CD8-positive, alpha-beta memory T cell (primary cell): Measurements from ENCODE around the gene ZG16B. TPM values are rescaled to one million over a fixed set of nuclear protein-coding genes. Genes with fewer than 3 reads are reported as not detected.

ENCODE experiments used
- CTCF ChIA-PET: fragments of 350-600 bp; sonication (Branson Sonifier 250); formaldehyde crosslinking; loops from one replicate; lab custom pipeline; 2021; ENCODE audit warnings: antibody characterized with exemption; lab: Charles Lee
- POLR2A ChIA-PET: fragments of 350-600 bp; sonication (Branson Sonifier 250); formaldehyde crosslinking; loops from one replicate; lab custom pipeline; 2021; ENCODE audit warnings: antibody characterized with exemption; lab: Charles Lee
- DNase-seq, 5 donors: peaks; one replicate each; pipeline versions ENCODE4 v3.0.0 to v3.0.0-alpha.2; 2020 to 2022; ENCODE audit warnings: mixed read lengths in 1 of 5
- H3K27ac ChIP-seq: one replicate; pipeline ENCODE4 v1.7.0; 2013; ENCODE audit warnings: low read depth, mild to moderate bottlenecking, low read length, moderate library complexity
- H3K27me3 ChIP-seq: 2 replicates; pipeline ENCODE4 v1.7.0; 2013; ENCODE audit warnings: low read length, mild to moderate bottlenecking; ENCODE audit not compliant: insufficient read depth, poor library complexity, severe bottlenecking
- H3K36me3 ChIP-seq: 2 replicates; pipeline ENCODE4 v1.7.0; 2013; ENCODE audit warnings: mild to moderate bottlenecking, low read length, moderate library complexity; ENCODE audit not compliant: insufficient read depth
- H3K4me1 ChIP-seq: 2 replicates; pipeline ENCODE4 v1.7.0; 2013; ENCODE audit warnings: mild to moderate bottlenecking, low read length, moderate library complexity; ENCODE audit not compliant: insufficient read depth
- H3K4me3 ChIP-seq: 2 replicates; pipeline ENCODE4 v1.7.0; 2013; ENCODE audit warnings: mild to moderate bottlenecking, low read length
- H3K9me3 ChIP-seq: 2 replicates; pipeline ENCODE4 v1.7.0; 2013; ENCODE audit warnings: mild to moderate bottlenecking, low read length
- H3K27ac Mint-ChIP-seq, 8 donors: one replicate each; pipeline ENCODE4 v1.8.0; 2020 to 2021; ENCODE audit warnings: mixed read lengths in 8 of 8, mild to moderate bottlenecking in 6 of 8, inconsistent platforms in 3 of 8, moderate library complexity in 3 of 8
- H3K27me3 Mint-ChIP-seq, 2 donors: one replicate each; pipeline ENCODE4 v1.8.0; 2020 to 2021; ENCODE audit warnings: mixed read lengths in 2 of 2, mild to moderate bottlenecking in 1 of 2, moderate library complexity in 1 of 2
- H3K36me3 Mint-ChIP-seq, 3 donors: one replicate each; pipeline ENCODE4 v1.8.0; 2020 to 2021; ENCODE audit warnings: mixed read lengths in 3 of 3, inconsistent platforms in 1 of 3, mild to moderate bottlenecking in 1 of 3
- H3K4me1 Mint-ChIP-seq, 3 donors: one replicate each; pipeline ENCODE4 v1.8.0; 2020 to 2021; ENCODE audit warnings: mixed read lengths in 3 of 3, inconsistent platforms in 1 of 3, mild to moderate bottlenecking in 1 of 3
- H3K4me3 Mint-ChIP-seq, 7 donors: one replicate each; pipeline ENCODE4 v1.8.0; 2020 to 2021; ENCODE audit warnings: mixed read lengths in 7 of 7, mild to moderate bottlenecking in 6 of 7, moderate library complexity in 4 of 7, inconsistent platforms in 2 of 7
- H3K9me3 Mint-ChIP-seq, 5 donors: one replicate each; pipeline ENCODE4 v1.8.0; 2020 to 2022; ENCODE audit warnings: mixed read lengths in 5 of 5, mild to moderate bottlenecking in 3 of 5, moderate library complexity in 2 of 5, inconsistent platforms in 1 of 5
- polyA plus RNA-seq: library from polyadenylated mRNA; unstranded; fragments of 300-500 nt; fragmentation: Illumina TruSeq; gene quantifications from one replicate; pipeline ENCODE4 v1.2.3, GENCODE V29; 2021
- total RNA-seq, 2 experiments: library from RNA; stranded (reverse); gene quantifications; one replicate each; pipeline ENCODE4 v1.2.3, GENCODE V29; 2021

ZG16B gene
- total and polyA plus RNA-seq, 3 experiments from 2014 or later: 0.29 to 0.74 TPM; not detected in 1

GRCh38 chr16:2830355-2830695 is 222 bp downstream of the ZG16B start:
- ChIA-PET POLR2A (no interaction called here), CTCF (no interaction called here)
- Histone ChIP-seq H3K4me1 (no peaks in the 10 kb centered on the region), H3K36me3 (no peaks in the 10 kb centered on the region), H3K27ac (no peak overlapping the region), H3K4me3 (no peak overlapping the region), H3K9me3 (no peaks in the 10 kb centered on the region), H3K27me3 (peaks cover 3% of the 10 kb centered on the region)
- DNase-seq: no peak
- H3K4me3 Mint-ChIP-seq: no peak overlapping the region
- H3K27me3 Mint-ChIP-seq: peaks cover 1 to 18% of the 10 kb centered on the region in 2 donors
- H3K27ac Mint-ChIP-seq: no peak overlapping the region
- no peaks in the 10 kb centered on the region for H3K36me3 Mint-ChIP-seq
- H3K9me3 Mint-ChIP-seq: no peaks in the 10 kb centered on the region
- no peaks in the 10 kb centered on the region for H3K4me1 Mint-ChIP-seq

DNA sequence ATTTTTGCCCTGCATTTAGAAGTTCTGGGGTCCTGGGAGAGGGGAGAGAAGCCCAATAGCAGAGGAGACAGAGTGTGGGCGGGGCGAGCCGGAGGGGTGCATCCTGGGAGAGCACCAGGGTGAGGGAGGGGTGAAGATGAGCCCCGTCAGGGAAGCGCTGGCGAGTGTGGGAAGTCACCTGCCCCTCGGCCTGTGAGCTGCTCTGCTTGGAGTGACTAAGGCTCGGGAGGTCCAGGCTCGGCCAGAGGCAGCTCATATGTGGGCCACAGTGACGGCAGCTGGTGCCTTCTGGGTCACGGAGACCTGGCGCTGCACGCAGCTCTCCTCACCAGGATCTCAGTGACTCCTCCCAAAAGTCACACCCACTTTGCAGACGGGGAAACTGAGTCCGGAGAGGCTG is 1.1 kb downstream of the ZG16B start:
- Histone ChIP-seq H3K9me3 (no peaks in the 10 kb centered on the region), H3K36me3 (no peaks in the 10 kb centered on the region), H3K4me1 (no peaks in the 10 kb centered on the region), H3K27me3 (peaks cover 3% of the 10 kb centered on the region), H3K4me3 (no peak overlapping the region), H3K27ac (no peak overlapping the region)
- H3K36me3 Mint-ChIP-seq: no peaks in the 10 kb centered on the region
- peak overlapping the region in 1 of 8 donors; percentile 6 for H3K27ac Mint-ChIP-seq
- ChIA-PET CTCF (interaction anchor here (0.6 kb wide), 1 partner anchor 1717 kb away, joined by 3 read pairs; no protein-coding TSS in a partner anchor), POLR2A (no interaction called here)
- H3K27me3 Mint-ChIP-seq: peaks cover 1 to 18% of the 10 kb centered on the region in 2 donors
- no peak for DNase-seq
- no peak overlapping the region for H3K4me3 Mint-ChIP-seq
- H3K4me1 Mint-ChIP-seq: no peaks in the 10 kb centered on the region
- H3K9me3 Mint-ChIP-seq: no peaks in the 10 kb centered on the region

GRCh38 chr16:2833776-2834175 is 3.7 kb downstream of the ZG16B start:
- DNase-seq: no peak
- ChIA-PET POLR2A (no interaction called here), CTCF (no interaction called here)
- H3K36me3 ChIP-seq: no peaks in the 10 kb centered on the region
- peaks cover 3% of the 10 kb centered on the region for H3K27me3 ChIP-seq
- H3K36me3 Mint-ChIP-seq: no peaks in the 10 kb centered on the region
- no peak overlapping the region for H3K27ac ChIP-seq
- H3K27me3 Mint-ChIP-seq: peaks cover 1 to 17% of the 10 kb centered on the region in 2 donors
- H3K4me3 ChIP-seq: no peak overlapping the region
- peaks cover 2% of the 10 kb centered on the region for H3K4me1 ChIP-seq
- H3K4me3 Mint-ChIP-seq: no peak overlapping the region
- no peaks in the 10 kb centered on the region for H3K9me3 ChIP-seq
- H3K4me1 Mint-ChIP-seq: peaks cover 5 to 7% (median 6%) of the 10 kb centered on the region in 3 donors
- no peaks in the 10 kb centered on the region for H3K9me3 Mint-ChIP-seq
- H3K27ac Mint-ChIP-seq: peak overlapping the region in 1 of 8 donors; percentile 55

- Histone ChIP-seq H3K36me3 (no peaks in the 10 kb centered on the region), H3K27ac (no peak overlapping the region), H3K4me1 (peaks cover 14% of the 10 kb centered on the region), H3K9me3 (no peaks in the 10 kb centered on the region), H3K4me3 (no peak overlapping the region), H3K27me3 (peaks cover 3% of the 10 kb centered on the region)
- CTCF ChIA-PET: no interaction called here
- Mint-ChIP-seq H3K4me1 (peaks cover 11 to 16% (median 15%) of the 10 kb centered on the region in 3 donors), H3K9me3 (no peaks in the 10 kb centered on the region), H3K27me3 (peaks cover 1 to 17% of the 10 kb centered on the region in 2 donors), H3K4me3 (no peak overlapping the region), H3K36me3 (no peaks in the 10 kb centered on the region), H3K27ac (no peak overlapping the region)
- POLR2A ChIA-PET: no interaction called here
- DNase-seq: no peak
Observed at GRCh38 chr16:2834968-2835367, 4.9 kb downstream of the ZG16B start.

GRCh38 chr16:2835638-2836493 is 5.8 kb downstream of the ZG16B start:
- H3K36me3 Mint-ChIP-seq: no peaks in the 10 kb centered on the region
- no peak overlapping the region for H3K4me3 Mint-ChIP-seq
- H3K9me3 Mint-ChIP-seq: no peaks in the 10 kb centered on the region
- no peak for DNase-seq
- Histone ChIP-seq H3K4me3 (no peak overlapping the region), H3K9me3 (no peaks in the 10 kb centered on the region), H3K27ac (no peak overlapping the region), H3K27me3 (peaks cover under 1% of the 10 kb centered on the region), H3K4me1 (peaks cover 23% of the 10 kb centered on the region), H3K36me3 (no peaks in the 10 kb centered on the region)
- CTCF ChIA-PET: no interaction called here
- POLR2A ChIA-PET: no interaction called here
- H3K27ac Mint-ChIP-seq: no peak overlapping the region
- H3K4me1 Mint-ChIP-seq: peaks cover 11 to 22% (median 18%) of the 10 kb centered on the region in 3 donors
- H3K27me3 Mint-ChIP-seq: peaks cover 1 to 14% of the 10 kb centered on the region in 2 donors

DNA sequence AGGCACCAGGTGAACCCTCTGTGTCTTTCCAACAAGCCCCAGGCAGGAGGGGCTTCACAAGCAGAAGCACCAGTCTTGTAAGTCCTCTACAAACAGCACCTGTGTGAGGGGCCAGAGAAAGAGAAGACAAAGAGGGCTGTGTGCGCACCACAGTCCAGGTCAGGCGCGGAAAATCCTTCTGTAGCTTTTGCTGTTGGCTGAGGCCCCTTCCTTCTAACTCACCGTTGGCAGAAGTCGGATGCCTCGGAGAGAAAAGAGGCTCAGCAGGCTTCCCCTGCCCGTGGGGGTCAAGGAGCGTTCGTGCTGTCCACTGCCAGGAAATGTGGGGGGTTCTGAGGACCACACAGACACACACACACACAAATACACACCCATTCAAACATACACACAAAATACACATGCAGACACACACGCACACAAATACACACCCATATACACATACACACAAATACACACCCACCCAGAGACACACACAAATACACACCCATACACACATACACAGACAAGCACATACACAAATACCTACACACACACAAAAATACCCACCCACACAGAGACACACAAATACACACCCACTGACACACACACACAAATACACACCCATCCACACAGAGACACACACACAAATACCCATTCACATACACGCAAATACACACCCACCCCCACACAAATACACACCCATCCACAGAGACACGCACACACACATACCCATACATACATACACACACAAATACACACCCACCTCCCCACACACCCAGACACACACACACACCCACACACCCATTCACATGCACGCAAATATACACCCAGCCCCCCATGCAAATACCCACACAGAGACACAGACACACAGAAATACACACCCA is 6.8 kb downstream of the ZG16B start:
- DNase-seq: peak in 1 of 5 donors; percentile 24
- Histone ChIP-seq H3K9me3 (no peaks in the 10 kb centered on the region), H3K27ac (no peak overlapping the region), H3K4me3 (no peak overlapping the region), H3K4me1 (peaks cover 33% of the 10 kb centered on the region), H3K27me3 (no peaks in the 10 kb centered on the region), H3K36me3 (no peaks in the 10 kb centered on the region)
- Mint-ChIP-seq H3K27ac (peak overlapping the region in 4 of 8 donors; percentile 15 to 79 (median 28)), H3K4me3 (no peak overlapping the region), H3K9me3 (no peaks in the 10 kb centered on the region), H3K4me1 (peaks cover 17 to 32% (median 25%) of the 10 kb centered on the region in 3 donors), H3K27me3 (peaks cover 0 to 10% of the 10 kb centered on the region in 2 donors), H3K36me3 (no peaks in the 10 kb centered on the region)
- ChIA-PET POLR2A (no interaction called here), CTCF (no interaction called here)

DNA sequence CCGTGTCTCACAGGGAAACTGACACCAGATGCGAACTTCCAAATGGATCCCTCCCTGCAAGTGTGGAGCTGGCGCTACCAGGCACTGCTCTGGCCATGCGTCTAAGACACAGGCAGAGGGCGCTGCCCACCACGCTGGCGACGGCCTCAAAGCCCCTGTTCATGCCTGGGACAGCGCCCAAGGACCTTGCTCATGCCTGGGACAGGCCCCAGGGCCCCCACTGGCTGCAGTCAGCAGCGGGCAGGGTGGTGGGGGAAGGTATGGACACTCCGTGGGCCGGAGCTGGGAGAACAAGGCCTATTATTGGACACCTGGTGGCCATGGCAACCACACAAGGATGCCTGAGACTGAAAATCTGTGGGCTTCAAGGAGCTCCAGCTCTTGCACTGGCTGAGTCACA is 8.8 kb downstream of the ZG16B start:
- no peaks in the 10 kb centered on the region for H3K36me3 ChIP-seq
- no peak overlapping the region for H3K4me3 ChIP-seq
- H3K27ac ChIP-seq: no peak overlapping the region
- peak overlapping the region in 7 of 8 donors; percentile 20 to 88 (median 74) for H3K27ac Mint-ChIP-seq
- peak; percentile 33 to 74 (median 55) for DNase-seq
- no peaks in the 10 kb centered on the region for H3K36me3 Mint-ChIP-seq
- H3K4me3 Mint-ChIP-seq: no peak overlapping the region
- no peaks in the 10 kb centered on the region for H3K9me3 Mint-ChIP-seq
- H3K27me3 Mint-ChIP-seq: peaks cover 0 to 5% of the 10 kb centered on the region in 2 donors
- no peaks in the 10 kb centered on the region for H3K27me3 ChIP-seq
- peaks cover 33 to 49% (median 38%) of the 10 kb centered on the region in 3 donors for H3K4me1 Mint-ChIP-seq
- H3K9me3 ChIP-seq: no peaks in the 10 kb centered on the region
- POLR2A ChIA-PET: no interaction called here
- peaks cover 42% of the 10 kb centered on the region for H3K4me1 ChIP-seq
- CTCF ChIA-PET: interaction anchor here (0.9 to 3.5 kb wide), 10 partner anchors 15 to 88 kb away, joined by 3 to 51 read pairs (median 4); partner anchors contain the start of gene FLYWCH1
